ENCODE measurements around the gene GCHFR.

DNA sequence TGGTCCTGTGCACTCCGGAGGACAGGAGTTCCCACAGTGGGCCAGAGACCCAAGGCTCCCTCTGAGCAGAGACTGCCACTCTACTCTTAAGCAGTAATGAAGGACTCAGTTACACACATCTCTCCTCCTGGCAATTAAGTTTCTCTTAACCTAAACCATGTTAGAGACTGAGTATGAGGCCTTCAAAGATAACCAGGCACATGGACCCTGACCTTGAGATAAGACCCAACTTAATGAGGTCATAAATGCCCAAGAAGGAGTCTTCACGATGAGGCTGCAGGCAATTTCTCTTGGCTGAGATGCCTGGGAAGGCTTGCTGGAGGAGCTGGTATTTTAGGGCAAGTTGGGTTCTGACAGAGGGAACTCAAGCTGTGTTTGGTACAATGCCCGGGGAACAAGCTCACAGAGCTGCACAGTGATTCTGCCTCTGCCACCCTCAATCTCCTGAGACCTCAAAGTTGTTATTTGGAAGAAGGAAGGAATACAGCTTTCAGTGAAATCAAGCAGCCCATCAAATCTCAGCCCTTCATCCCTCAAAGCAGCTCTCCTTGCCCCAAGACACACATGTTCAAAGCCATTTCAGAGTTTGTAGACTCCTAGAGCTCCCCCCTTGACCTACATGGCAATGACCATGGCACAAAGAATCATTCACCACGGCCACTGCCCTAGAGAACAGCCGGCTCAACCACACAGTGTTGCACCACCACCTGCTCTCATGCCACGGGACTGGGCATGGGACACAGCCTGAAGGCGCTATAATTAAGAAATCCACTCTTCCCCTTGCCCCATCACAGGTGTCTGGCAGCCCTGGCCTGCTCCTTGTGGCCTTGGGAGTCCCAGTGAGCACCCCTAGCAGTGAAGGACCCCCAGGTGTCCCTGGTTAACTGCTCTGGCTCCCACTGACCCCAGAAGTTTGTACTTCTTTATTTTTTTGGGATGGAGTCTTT is 15.9 kb upstream of the GCHFR start:
- TF ChIP-seq, protein P1, sequence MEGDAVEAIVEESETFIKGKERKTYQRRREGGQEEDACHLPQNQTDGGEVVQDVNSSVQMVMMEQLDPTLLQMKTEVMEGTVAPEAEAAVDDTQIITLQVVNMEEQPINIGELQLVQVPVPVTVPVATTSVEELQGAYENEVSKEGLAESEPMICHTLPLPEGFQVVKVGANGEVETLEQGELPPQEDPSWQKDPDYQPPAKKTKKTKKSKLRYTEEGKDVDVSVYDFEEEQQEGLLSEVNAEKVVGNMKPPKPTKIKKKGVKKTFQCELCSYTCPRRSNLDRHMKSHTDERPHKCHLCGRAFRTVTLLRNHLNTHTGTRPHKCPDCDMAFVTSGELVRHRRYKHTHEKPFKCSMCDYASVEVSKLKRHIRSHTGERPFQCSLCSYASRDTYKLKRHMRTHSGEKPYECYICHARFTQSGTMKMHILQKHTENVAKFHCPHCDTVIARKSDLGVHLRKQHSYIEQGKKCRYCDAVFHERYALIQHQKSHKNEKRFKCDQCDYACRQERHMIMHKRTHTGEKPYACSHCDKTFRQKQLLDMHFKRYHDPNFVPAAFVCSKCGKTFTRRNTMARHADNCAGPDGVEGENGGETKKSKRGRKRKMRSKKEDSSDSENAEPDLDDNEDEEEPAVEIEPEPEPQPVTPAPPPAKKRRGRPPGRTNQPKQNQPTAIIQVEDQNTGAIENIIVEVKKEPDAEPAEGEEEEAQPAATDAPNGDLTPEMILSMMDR (IDR thresholded peaks at IDR 0.05; ENCODE audit: extremely low read depth in 1 of 2, insufficient read depth in 1 of 2, low read depth in 1 of 2, low read length in 2 of 2) = no peak
- TF ChIP-seq EZH2 (IDR thresholded peaks at IDR 0.05; ENCODE audit: borderline replicate concordance, low read depth, low read length, severe bottlenecking) = no peak
- no peak for TF ChIP-seq FOS (IDR thresholded peaks at IDR 0.05; ENCODE audit: borderline replicate concordance, insufficient read depth, low read length)
- no peak for TF ChIP-seq POLR2AphosphoS5 (IDR thresholded peaks at IDR 0.05; ENCODE audit: insufficient read depth, low read depth, low read length)
